CD14-positive monocyte (primary cell): ENCODE results near the gene RMI1. TPM values are rescaled to one million over a fixed set of nuclear protein-coding genes. Genes with fewer than 3 reads are reported as not detected.
A peak's percentile ranks its signal among the peaks of the same experiment; 100 is the strongest.

Source experiments
- DNase-seq, 3 donors: peaks; one replicate each; pipeline ENCODE4 v3.0.0-alpha.2; 2011 to 2022
- H2AFZ ChIP-seq: 2 replicates; pipeline ENCODE4 v1.6.0; 2012; ENCODE audit warnings: mild to moderate bottlenecking, low read depth, low read length, inconsistent platforms; ENCODE audit not compliant: insufficient read depth, poor library complexity, severe bottlenecking
- H3K27ac ChIP-seq, 2 donors: 1 replicate in 1 of 2; 2 replicates in 1 of 2; pipeline ENCODE4 v1.5.1; 2012 to 2013; ENCODE audit warnings: low read length in 2 of 2, control low read depth in 1 of 2, inconsistent platforms in 1 of 2, low read depth in 1 of 2, mild to moderate bottlenecking in 1 of 2
- H3K27me3 ChIP-seq, 2 donors: one replicate each; pipeline versions ENCODE4 v1.6.0 to v1.6.1; 2011 to 2013; ENCODE audit warnings: low read length in 2 of 2; ENCODE audit not compliant: control insufficient read depth in 2 of 2, insufficient read depth in 2 of 2
- H3K36me3 ChIP-seq, 2 donors: replicated peaks in 1 of 2; 1 replicate in 1 of 2; 2 replicates in 1 of 2; pipeline versions ENCODE4 v1.5.1 to v1.6.1; 2012 to 2013; ENCODE audit warnings: low read length in 2 of 2, control low read depth in 1 of 2, inconsistent platforms in 1 of 2, mild to moderate bottlenecking in 1 of 2; ENCODE audit not compliant: insufficient read depth in 2 of 2, control insufficient read depth in 1 of 2
- H3K4me1 ChIP-seq, 2 donors: 1 replicate in 1 of 2; 2 replicates in 1 of 2; pipeline versions ENCODE4 v1.5.1 to v1.6.1; 2012 to 2013; ENCODE audit warnings: low read length in 2 of 2, control low read depth in 1 of 2, inconsistent platforms in 1 of 2, mild to moderate bottlenecking in 1 of 2, moderate library complexity in 1 of 2; ENCODE audit not compliant: insufficient read depth in 2 of 2, control insufficient read depth in 1 of 2
- H3K4me2 ChIP-seq: replicated peaks from 2 replicates; pipeline ENCODE3; 2012; ENCODE audit warnings: low read length, moderate library complexity, mild to moderate bottlenecking; ENCODE audit not compliant: poor library complexity, severe bottlenecking; ENCODE audit errors: extremely low read depth
- H3K4me3 ChIP-seq, 3 experiments: fragments of 200-600 bp in 1 of 3; sonication (generic) in 1 of 3; replicated peaks in 1 of 3; 1 replicate in 2 of 3; 2 replicates in 1 of 3; pipeline ENCODE4 v1.5.1; 2011 to 2013; ENCODE audit warnings: low read length in 3 of 3, mild to moderate bottlenecking in 3 of 3, control low read depth in 2 of 3, low read depth in 2 of 3, inconsistent platforms in 1 of 3, moderate library complexity in 1 of 3
- H3K79me2 ChIP-seq: 2 replicates; pipeline ENCODE4 v1.6.0; 2012; ENCODE audit warnings: mild to moderate bottlenecking, control low read depth, inconsistent platforms, low read length, moderate library complexity; ENCODE audit not compliant: insufficient read depth
- H3K9ac ChIP-seq: 2 replicates; pipeline ENCODE4 v1.6.0; 2017; ENCODE audit warnings: low read length, mild to moderate bottlenecking; ENCODE audit not compliant: insufficient read depth, poor library complexity, severe bottlenecking
- H3K9me3 ChIP-seq, 2 donors: replicated peaks in 1 of 2; 1 replicate in 1 of 2; 2 replicates in 1 of 2; pipeline versions ENCODE4 v1.5.1 to v1.6.1; 2012 to 2013; ENCODE audit warnings: low read length in 2 of 2, control low read depth in 1 of 2; ENCODE audit not compliant: control insufficient read depth in 1 of 2, insufficient read depth in 1 of 2
- H4K20me1 ChIP-seq: 2 replicates; pipeline ENCODE4 v1.6.0; 2012; ENCODE audit warnings: mild to moderate bottlenecking, low read length, control low read depth, moderate library complexity; ENCODE audit not compliant: insufficient read depth
- H3K27ac Mint-ChIP-seq, 7 donors: one replicate each; pipeline ENCODE4 v1.8.0; 2020; ENCODE audit warnings: mild to moderate bottlenecking in 7 of 7, mixed read lengths in 7 of 7, moderate library complexity in 6 of 7, inconsistent platforms in 2 of 7
- H3K27me3 Mint-ChIP-seq, 3 donors: one replicate each; pipeline ENCODE4 v1.8.0; 2021 to 2022; ENCODE audit warnings: low read depth in 3 of 3, mild to moderate bottlenecking in 3 of 3, mixed read lengths in 3 of 3, moderate library complexity in 3 of 3, inconsistent platforms in 1 of 3
- H3K36me3 Mint-ChIP-seq, 2 donors: one replicate each; pipeline ENCODE4 v1.8.0; 2020; ENCODE audit warnings: mixed read lengths in 2 of 2, inconsistent platforms in 1 of 2, mild to moderate bottlenecking in 1 of 2
- H3K4me1 Mint-ChIP-seq: one replicate; pipeline ENCODE4 v1.8.0; 2020; ENCODE audit warnings: mild to moderate bottlenecking, mixed read lengths
- H3K4me3 Mint-ChIP-seq, 2 donors: one replicate each; pipeline ENCODE4 v1.8.0; 2020; ENCODE audit warnings: mild to moderate bottlenecking in 2 of 2, mixed read lengths in 2 of 2, moderate library complexity in 1 of 2
- H3K9me3 Mint-ChIP-seq, 7 donors: one replicate each; pipeline ENCODE4 v1.8.0; 2020 to 2022; ENCODE audit warnings: mixed read lengths in 7 of 7, mild to moderate bottlenecking in 6 of 7, moderate library complexity in 6 of 7, inconsistent platforms in 2 of 7
- WGBS: methylation state at CpG from one replicate; pipeline ENCODE4 v1.1.5; 2013; ENCODE audit warnings: missing lambda C conversion rate; ENCODE audit not compliant: insufficient coverage; 5-methylcytosine and 5-hydroxymethylcytosine counted together
- intact Hi-C, 2 donors: fragments of 100-400 bp; cut with micrococcal nuclease; formaldehyde crosslinking; loops; one replicate each; pipeline versions ENCODE4 v1.15.0 to v1.15.1; 2023
- polyA plus RNA-seq, 3 donors: library from polyadenylated mRNA; depleted of rRNA in 1 of 3; unstranded in 2 of 3; stranded (reverse) in 1 of 3; fragments of 300-500 nt in 2 of 3; fragments of >200 nt in 1 of 3; fragmentation: Illumina TruSeq in 2 of 3; gene quantifications; 1 replicate in 2 of 3; 2 replicates in 1 of 3; pipeline ENCODE4 v1.2.3, GENCODE V29; 2012 to 2021
- TF ChIP-seq, protein P1 (sequence below): fragments of 200-600 bp; IDR thresholded peaks from one replicate; pipeline ENCODE4 v1.8.0; 2022; ENCODE audit warnings: antibody characterized with exemption, mild to moderate bottlenecking

RMI1 gene
- polyA plus RNA-seq, 3 donors = 1.7 to 11.5 (median 5.3) TPM

- Histone ChIP-seq H3K4me1 (peaks cover 9 to 29% of the 10 kb centered on the region in 2 donors), H2AFZ (no peak overlapping the region), H4K20me1 (peaks cover 81% of the 10 kb centered on the region), H3K36me3 (peaks cover 64 to 68% of the 10 kb centered on the region in 2 donors), H3K79me2 (peaks cover 98% of the 10 kb centered on the region), H3K9me3 (no peaks in the 10 kb centered on the region), H3K27me3 (no peaks in the 10 kb centered on the region), H3K9ac (no peak overlapping the region), H3K4me3 (no peak overlapping the region), H3K4me2 (no peak overlapping the region), H3K27ac (no peak overlapping the region)
- no CpG with 5 or more reads among the region's 2 CpGs for WGBS
- Mint-ChIP-seq H3K27me3 (no peaks in the 10 kb centered on the region), H3K9me3 (peaks cover 0 to 3% (median 0%) of the 10 kb centered on the region in 7 donors), H3K4me1 (peaks cover 17% of the 10 kb centered on the region), H3K4me3 (no peak overlapping the region), H3K36me3 (peaks cover 63 to 68% of the 10 kb centered on the region in 2 donors), H3K27ac (no peak overlapping the region)
- intact Hi-C loops = no loop called here
- TF ChIP-seq, protein P1, sequence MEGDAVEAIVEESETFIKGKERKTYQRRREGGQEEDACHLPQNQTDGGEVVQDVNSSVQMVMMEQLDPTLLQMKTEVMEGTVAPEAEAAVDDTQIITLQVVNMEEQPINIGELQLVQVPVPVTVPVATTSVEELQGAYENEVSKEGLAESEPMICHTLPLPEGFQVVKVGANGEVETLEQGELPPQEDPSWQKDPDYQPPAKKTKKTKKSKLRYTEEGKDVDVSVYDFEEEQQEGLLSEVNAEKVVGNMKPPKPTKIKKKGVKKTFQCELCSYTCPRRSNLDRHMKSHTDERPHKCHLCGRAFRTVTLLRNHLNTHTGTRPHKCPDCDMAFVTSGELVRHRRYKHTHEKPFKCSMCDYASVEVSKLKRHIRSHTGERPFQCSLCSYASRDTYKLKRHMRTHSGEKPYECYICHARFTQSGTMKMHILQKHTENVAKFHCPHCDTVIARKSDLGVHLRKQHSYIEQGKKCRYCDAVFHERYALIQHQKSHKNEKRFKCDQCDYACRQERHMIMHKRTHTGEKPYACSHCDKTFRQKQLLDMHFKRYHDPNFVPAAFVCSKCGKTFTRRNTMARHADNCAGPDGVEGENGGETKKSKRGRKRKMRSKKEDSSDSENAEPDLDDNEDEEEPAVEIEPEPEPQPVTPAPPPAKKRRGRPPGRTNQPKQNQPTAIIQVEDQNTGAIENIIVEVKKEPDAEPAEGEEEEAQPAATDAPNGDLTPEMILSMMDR = no peak
- no peak for DNase-seq
Observed at GRCh38 chr9:83976372-83976771, 4.2 kb upstream of the RMI1 start.

DNA sequence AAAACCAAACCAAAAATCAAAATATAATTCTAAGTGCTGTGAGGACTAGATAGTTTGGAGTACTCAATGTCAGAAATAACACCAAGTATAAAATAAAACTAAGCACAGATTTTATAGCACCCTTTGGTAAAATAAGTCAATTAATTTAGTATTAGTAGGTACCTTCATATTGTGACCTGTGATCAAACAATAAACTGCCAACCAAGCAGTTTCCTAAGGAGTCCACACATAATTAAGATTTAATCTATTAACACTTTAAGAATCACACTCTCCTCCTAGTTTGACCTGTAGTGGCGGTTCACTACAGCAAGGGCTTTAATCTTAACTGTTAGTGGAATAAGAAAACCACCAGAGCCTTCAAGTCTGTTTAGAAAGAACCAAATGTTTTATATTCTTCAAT, 3.4 kb upstream of the RMI1 start:
- Histone ChIP-seq H3K36me3 (peaks cover 56 to 60% of the 10 kb centered on the region in 2 donors), H3K4me3 (peak overlapping the region in 1 of 3 experiments; percentile 88), H3K79me2 (peaks cover 98% of the 10 kb centered on the region), H3K4me2 (peak overlapping the region; percentile 78), H4K20me1 (peaks cover 72% of the 10 kb centered on the region), H3K4me1 (peaks cover 16 to 37% of the 10 kb centered on the region in 2 donors), H3K9me3 (no peaks in the 10 kb centered on the region), H3K27ac (no peak overlapping the region), H2AFZ (no peak overlapping the region), H3K9ac (no peak overlapping the region), H3K27me3 (no peaks in the 10 kb centered on the region)
- no peak for DNase-seq
- Mint-ChIP-seq H3K27me3 (no peaks in the 10 kb centered on the region), H3K9me3 (peaks cover 0 to 3% (median 0%) of the 10 kb centered on the region in 7 donors), H3K4me1 (peaks cover 25% of the 10 kb centered on the region), H3K36me3 (peaks cover 55 to 59% of the 10 kb centered on the region in 2 donors), H3K4me3 (peak overlapping the region in 1 of 2 donors; percentile 100), H3K27ac (peak overlapping the region in 4 of 7 donors; percentile 3 to 99 (median 43))
- intact Hi-C loops = no loop called here
- WGBS = no CpG with 5 or more reads among the region's 1 CpG
- TF ChIP-seq, protein P1 = no peak
